Mucosa of descending colon (tissue), 3 donors: ENCODE measurements around the gene ZNF491. TPM values are rescaled to one million over a fixed set of nuclear protein-coding genes. Genes with fewer than 3 reads are reported as not detected.
"Not testable (repeated sequence)": the region's sequence is repeated elsewhere in the genome, so short reads cannot be mapped to it uniquely, and the experiment has no call there.

ENCODE experiments used
- ATAC-seq: fragments of 200-7000 bp; cut with Tn5 transposase; one replicate; pipeline ENCODE4 v1.9.1; 2020; ENCODE audit warnings: mild to moderate bottlenecking, moderate library complexity
- DNase-seq, 3 donors: peaks; one replicate each; pipeline ENCODE4 v3.0.0-alpha.2; 2020
- H3K36me3 ChIP-seq: fragments of 200-600 bp; one replicate; pipeline ENCODE4 v1.8.0; 2021; ENCODE audit warnings: low read depth, mild to moderate bottlenecking
- H3K4me1 ChIP-seq: fragments of 200-600 bp; one replicate; pipeline ENCODE4 v1.8.0; 2021; ENCODE audit warnings: low read depth, mild to moderate bottlenecking
- H3K4me3 ChIP-seq: fragments of 200-600 bp; one replicate; pipeline ENCODE4 v1.8.0; 2021; ENCODE audit warnings: mild to moderate bottlenecking
- H3K9me3 ChIP-seq: fragments of 200-600 bp; one replicate; pipeline ENCODE4 v1.8.0; 2021; ENCODE audit warnings: mild to moderate bottlenecking
- intact Hi-C, 2 donors: fragments of 100-400 bp; cut with DNase I in 1 of 2; cut with micrococcal nuclease in 1 of 2; formaldehyde crosslinking; loops; one replicate each; pipeline versions ENCODE4 v1.11.0 to v1.11.1; 2022; cut with DNase I, micrococcal nuclease
- total RNA-seq, 3 donors: library from RNA; stranded (reverse); fragmentation: NEBNext Ultra II Directional in 2 of 3; extraction: Animal tissue kit (Norgen Biotek cat#: 25700) in 2 of 3; gene quantifications; one replicate each; pipeline versions ENCODE4 v1.2.1 to v1.2.4, GENCODE V29; 2021 to 2023
- TF ChIP-seq, protein P1 (sequence below): fragments of 200-600 bp; IDR thresholded peaks from one replicate; pipeline ENCODE4 v1.8.0; 2022; ENCODE audit warnings: antibody characterized with exemption, mild to moderate bottlenecking
- donor health status: DM: no; HTN: no; CAD: no; lungs with moderate emphysema.
- donor health status: DM: no; HTN: no; CAD: no.
- donor health status: DM: no; HTN: yes; CAD: no.

Gene ZNF491
- total RNA-seq, 3 donors from 2014 or later = 1.9 to 4.3 (median 2.8) TPM

DNA sequence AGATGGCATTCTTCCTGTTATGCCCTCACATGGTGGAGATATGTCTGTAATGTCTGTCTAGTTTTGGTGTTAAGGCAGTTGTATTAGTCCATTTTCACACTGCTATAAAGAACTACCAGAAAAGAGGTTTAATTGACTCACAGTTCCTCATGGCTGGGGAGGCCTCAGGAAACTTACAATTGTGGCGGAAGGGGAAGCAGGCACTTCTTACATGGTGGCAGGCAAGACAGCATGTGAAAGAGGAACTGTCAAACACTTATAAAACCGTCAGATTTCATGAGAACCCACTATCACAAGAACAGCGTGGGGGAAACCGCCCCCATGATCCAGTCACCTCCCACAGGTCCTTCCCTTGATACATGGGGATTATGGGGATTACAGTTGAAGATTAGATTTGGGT, 28.3 kb upstream of the ZNF491 start:
- no peak for ATAC-seq
- H3K36me3 ChIP-seq = no peaks in the 10 kb centered on the region
- H3K4me3 ChIP-seq = no peak overlapping the region
- TF ChIP-seq, protein P1, sequence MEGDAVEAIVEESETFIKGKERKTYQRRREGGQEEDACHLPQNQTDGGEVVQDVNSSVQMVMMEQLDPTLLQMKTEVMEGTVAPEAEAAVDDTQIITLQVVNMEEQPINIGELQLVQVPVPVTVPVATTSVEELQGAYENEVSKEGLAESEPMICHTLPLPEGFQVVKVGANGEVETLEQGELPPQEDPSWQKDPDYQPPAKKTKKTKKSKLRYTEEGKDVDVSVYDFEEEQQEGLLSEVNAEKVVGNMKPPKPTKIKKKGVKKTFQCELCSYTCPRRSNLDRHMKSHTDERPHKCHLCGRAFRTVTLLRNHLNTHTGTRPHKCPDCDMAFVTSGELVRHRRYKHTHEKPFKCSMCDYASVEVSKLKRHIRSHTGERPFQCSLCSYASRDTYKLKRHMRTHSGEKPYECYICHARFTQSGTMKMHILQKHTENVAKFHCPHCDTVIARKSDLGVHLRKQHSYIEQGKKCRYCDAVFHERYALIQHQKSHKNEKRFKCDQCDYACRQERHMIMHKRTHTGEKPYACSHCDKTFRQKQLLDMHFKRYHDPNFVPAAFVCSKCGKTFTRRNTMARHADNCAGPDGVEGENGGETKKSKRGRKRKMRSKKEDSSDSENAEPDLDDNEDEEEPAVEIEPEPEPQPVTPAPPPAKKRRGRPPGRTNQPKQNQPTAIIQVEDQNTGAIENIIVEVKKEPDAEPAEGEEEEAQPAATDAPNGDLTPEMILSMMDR = no peak
- DNase-seq = no peak
- intact Hi-C loops = no loop called here
- H3K4me1 ChIP-seq = peaks cover 9% of the 10 kb centered on the region
- H3K9me3 ChIP-seq = peaks cover 22% of the 10 kb centered on the region

DNA sequence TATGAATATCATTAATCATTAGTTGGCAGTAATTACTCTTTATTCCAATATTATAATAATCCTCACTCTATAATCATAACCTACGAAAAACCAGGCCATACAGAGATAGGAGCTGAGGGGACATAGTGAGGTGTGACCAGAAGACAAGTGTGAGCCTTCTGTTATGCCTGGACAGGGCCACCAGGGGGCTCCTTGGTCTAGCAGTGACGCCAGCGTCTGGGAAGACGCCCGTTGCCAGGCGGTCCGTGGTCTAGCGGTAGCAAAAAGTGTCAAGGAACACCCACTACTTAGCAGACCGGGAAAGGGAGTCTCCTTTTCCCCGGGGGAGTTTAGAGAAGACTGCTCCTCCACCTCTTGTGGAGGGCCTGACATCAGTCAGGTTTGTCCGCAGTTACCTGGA, 26.8 kb upstream of the ZNF491 start:
- H3K36me3 ChIP-seq, intact Hi-C loops, ATAC-seq, H3K4me1 ChIP-seq, H3K4me3 ChIP-seq, DNase-seq: not testable (repeated sequence)
- peaks cover 31% of the 10 kb centered on the region for H3K9me3 ChIP-seq

DNA sequence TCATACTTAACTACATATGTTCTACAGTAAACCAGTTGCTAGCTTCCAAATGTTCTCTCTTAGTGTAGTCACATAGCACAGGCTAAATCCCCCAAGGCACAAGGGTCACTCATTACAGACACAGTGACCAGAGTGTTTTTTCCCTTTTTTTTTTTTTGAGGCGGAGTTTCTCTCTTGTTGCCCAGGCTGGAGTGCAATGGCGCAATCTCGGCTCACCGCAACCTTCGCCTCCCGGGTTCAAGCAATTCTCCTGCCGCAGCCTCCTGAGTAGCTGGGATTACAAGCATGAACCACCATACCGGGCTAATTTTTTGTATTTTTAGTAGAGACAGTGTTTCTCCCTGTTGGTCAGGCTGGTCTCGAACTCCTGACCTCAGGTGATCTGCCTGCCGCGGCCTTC, 21.7 kb upstream of the ZNF491 start:
- H3K4me3 ChIP-seq, H3K4me1 ChIP-seq, intact Hi-C loops, ATAC-seq, DNase-seq: not testable (repeated sequence)
- peaks cover 73% of the 10 kb centered on the region for H3K9me3 ChIP-seq
- H3K36me3 ChIP-seq = peaks cover 21% of the 10 kb centered on the region

DNA sequence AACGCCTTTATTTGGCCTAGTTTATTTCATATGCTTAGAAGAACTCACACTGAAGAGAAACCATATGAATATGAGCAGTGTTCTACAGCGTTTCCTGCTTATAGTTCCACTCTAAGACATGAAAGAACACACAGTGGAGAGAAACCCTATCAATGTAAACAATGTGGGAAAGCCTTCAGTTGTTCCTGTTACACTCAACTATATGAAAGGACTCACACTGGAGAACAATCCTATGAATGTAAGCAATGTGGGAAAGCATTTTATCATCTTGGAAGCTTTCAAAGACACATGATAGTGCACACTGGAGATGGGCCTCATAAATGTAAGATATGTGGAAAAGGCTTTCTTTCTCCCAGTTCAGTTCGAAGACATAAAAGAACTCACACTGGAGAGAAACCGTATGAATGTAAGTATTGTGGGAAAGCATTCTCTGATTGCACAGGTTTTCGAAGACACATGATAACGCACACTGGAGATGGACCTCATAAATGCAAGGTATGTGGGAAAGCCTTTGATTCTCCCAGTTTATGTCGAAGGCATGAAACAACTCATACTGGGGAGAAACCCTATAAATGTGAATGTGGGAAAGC, 17.8 kb upstream of the ZNF491 start:
- H3K36me3 ChIP-seq = peaks cover 21% of the 10 kb centered on the region
- intact Hi-C loops = no loop called here
- DNase-seq (no peak), ATAC-seq (no peak)
- no peaks in the 10 kb centered on the region for H3K4me1 ChIP-seq
- H3K9me3 ChIP-seq = peaks cover 82% of the 10 kb centered on the region
- H3K4me3 ChIP-seq = no peak overlapping the region
- TF ChIP-seq, protein P1 = no peak

DNA sequence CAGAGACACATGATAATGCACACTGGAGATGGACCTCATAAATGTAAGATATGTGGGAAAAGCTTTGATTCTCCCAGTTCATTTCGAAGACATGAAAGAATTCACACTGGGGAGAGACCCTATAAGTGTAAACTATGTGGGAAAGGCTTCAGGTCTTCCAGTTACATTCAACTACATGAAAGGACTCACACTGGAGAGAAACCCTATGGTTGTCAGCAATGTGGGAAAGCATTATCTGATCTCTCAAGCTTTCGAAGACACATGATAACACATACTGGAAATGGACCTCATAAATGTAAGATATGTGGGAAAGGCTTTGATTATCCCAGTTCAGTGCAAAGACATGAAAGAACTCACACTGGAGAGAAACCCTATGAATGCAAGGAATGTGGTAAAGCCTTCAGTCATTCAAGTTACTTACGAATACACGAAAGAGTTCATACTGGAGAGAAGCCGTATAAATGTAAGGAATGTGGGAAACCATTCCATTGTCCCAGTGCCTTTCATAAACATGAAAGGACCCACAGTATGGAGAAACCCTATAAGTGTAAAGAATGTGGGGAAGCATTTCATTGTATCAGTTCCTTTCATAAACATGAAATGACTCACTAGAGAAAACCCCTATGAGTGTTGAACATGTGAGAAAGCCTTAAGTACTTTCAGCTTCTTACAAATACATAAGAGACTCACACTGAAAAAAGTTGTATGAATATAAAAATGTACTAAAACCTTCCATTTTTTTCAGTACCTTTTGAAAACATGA, 16.8 kb upstream of the ZNF491 start:
- no peak for DNase-seq
- TF ChIP-seq, protein P1 = no peak
- Histone ChIP-seq H3K4me3 (no peak overlapping the region), H3K4me1 (no peaks in the 10 kb centered on the region), H3K36me3 (peaks cover 21% of the 10 kb centered on the region), H3K9me3 (peaks cover 85% of the 10 kb centered on the region)
- no peak for ATAC-seq
- intact Hi-C loops = no loop called here

DNA sequence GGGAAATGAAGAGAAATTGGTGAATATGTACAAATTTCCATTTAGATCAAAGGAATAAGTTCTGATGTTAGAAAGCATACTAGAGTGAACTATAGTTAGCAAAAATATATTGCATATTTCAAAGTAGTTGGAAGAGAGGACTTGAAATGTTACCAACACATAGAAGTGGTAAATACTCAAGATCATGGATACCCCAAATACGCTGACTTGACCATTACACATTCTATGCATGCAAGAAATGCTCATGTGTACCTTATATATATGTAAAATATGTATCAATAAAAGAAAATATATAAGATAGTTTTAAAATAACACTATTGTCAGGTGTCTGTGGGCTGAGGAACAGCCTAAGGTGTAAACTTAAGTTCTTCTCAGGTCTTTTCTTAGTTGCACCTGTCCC, 14.6 kb upstream of the ZNF491 start:
- DNase-seq = no peak
- no peaks in the 10 kb centered on the region for H3K4me1 ChIP-seq
- H3K36me3 ChIP-seq = peaks cover 13% of the 10 kb centered on the region
- H3K4me3 ChIP-seq = no peak overlapping the region
- intact Hi-C loops = no loop called here
- H3K9me3 ChIP-seq = peaks cover 89% of the 10 kb centered on the region
- no peak for ATAC-seq
- TF ChIP-seq, protein P1 = no peak
